NAMALWA (cell line): ENCODE results near the gene RASAL3.
"Not testable (repeated sequence)": the region's sequence is repeated elsewhere in the genome, so short reads cannot be mapped to it uniquely, and the experiment has no call there.

Experiments
- DNase-seq: peaks from one replicate; pipeline ENCODE4 v3.0.0-alpha.2; 2015; ENCODE audit warnings: low spot score

Gene RASAL3

DNA sequence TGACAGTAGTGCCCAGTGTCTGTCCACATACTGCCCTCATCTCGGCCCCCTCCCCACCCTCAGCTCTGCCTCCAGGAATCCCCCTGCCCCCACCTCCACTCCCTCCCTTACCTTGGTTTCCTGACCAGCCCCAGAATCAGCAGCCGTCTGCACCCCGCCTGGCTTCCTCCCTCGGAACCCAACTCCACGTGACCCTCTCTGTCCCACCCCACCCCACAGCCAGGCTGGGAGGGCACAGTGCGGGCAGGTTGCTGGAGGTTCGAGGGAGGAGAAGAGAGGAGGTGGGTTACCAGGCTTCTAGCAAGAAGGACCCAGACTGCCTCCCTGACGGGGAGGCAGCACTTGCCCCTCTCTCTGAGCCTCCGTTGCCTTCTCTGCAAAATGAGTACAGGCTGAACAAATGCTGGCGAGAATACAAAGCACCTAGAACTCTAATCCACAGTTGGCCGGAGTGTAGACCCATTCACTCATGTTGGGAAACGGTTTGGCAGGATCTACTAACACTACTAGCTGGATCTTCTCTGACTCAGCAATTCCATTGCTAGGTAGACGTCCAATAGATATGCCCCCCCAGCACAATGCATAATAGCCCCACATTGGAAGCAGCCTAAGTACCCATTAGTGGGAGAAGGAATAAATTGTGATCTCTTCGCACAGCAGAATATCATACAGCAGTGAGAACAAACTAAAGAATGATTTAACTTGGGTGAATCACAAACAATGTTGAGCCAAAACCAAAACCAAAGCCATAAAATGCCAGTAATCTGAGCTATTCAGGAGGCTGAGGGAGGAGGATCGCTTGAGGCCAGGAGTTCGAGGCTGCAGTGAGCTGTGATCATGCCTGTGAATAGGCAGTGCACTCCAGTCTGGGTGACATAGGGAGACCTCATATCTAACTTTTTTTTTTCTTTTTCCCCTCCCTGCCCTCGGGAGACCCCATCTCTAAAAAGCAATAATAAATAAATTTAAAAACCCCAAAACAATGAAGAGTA, at the start of gene RASAL3:
RASAL3 (minus strand) TSS at position 151 of the 992 bp plus-strand sequence. CDS start 186 bp downstream, outside the sequence.
- peak; percentile 49 for DNase-seq

DNA sequence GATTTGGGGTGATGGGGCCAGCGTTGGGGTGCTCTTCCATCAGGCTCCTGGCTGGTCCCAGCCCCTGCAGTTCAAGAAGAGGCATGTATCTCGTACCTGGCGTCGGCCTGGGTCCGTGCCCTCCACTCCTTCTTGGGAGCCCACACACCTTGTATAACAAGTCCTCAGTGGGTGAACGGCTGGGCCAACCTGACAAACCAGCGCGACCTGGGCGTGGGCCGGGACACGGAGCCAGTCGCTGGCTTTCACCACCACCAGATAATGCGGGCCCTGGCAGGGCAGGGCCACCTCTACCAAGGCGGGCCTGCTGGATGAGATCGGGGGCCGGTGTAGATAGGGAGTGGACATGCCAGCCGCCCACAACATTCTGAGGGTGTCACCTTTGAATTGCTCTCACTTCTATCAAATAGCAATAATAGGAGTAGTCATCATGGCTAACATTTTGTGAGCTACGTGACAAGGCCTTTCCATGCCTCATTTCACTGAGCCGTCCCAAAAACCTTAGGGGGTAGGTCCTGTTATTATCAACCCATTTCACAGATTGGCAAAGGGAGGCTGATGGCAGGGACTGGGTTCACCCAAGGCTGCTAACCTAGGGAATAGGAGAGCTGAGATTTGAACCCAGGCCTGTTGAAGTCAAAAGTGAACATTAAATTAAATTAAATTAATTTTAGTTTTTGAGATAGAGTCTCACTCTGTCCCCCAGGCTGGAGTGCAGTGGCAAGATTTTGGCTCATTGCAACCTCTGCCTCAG, 47.5 kb upstream of the RASAL3 start:
- no peak for DNase-seq

DNA sequence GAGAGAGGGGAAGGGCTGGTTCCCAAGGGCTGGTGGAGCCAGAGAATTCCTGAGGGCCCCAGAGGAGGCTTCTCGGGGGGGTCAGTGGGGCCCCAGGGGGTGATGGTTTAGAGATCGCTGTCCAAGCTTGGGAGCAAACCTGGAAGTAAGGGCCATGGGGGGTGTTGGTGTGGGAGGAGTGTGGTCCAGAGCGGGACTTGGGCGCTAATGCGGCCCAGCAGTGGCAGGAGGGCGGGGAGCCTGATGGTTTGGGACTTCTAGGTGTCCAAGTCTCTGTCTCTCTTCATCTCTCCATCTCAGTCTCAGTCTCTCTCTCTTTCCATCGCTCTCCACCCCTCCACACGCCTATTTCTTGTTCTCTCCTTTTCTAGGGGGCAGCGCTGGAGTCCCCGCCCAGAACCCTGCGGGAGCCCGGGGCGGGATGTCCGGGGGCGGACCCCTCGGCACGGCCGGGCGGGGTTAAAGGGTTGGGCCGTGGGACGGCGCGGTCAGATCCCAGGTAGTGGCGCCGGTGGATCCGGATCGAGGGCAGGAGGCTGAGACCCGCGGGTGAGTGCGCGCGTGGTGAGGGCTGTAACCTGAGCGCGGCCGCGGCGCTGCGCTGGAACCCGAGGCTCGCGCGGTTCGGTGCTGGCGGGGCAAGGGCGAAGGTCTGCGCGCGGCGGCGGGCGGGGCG, 43.8 kb upstream of the RASAL3 start, which contains the start of gene CYP4F22:
CYP4F22 (plus strand) TSS at position 491 of the 676 bp plus-strand sequence. CDS start 16,812 bp downstream, outside the sequence.
- no peak for DNase-seq

DNA sequence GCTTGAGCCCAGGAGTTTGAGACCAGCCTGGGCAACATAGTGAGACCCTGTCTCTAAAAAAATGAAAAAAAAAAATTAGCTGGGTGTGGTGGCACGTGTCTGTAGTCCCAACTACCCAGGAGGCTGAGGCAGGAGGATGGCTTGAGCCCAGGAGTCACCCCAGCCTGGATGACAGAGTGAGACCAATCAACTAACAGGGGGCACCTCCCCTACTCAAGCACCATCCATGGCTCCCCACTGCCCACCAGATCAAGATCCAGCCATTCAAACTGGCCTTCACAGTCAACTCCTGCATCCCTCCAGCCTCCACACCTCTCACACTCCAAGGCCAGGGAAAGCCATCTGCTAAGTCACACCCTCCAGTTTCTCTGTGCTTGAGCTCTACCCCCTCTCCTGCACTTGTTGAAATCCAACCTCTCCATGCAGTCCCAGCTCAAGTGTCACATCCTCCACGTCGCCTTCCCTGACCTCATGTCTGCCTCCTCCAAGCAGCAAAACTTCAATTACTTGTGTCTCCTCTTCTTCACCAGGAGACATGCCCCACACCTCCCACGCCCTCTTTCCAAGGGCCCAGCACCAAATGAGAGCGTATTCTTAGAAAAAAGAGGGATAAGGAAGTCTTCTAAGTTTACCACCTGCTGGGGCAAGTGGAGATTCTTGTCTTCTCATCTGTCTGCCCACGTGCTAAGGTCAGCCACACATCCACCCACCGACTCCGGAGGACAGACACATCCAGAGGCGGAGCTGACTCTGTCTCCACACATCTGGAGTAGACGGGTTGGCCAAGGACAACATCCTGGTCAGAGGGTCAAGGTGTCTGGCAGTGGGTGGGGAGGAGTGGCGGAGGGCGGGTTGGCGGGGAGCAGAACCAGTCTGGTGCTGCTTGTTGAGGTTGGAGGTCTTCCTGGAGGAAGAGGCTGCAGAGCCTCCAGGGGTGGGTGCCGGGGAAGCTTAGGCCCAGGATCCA, 43.0 kb upstream of the RASAL3 start:
- DNase-seq, result no peak

DNA sequence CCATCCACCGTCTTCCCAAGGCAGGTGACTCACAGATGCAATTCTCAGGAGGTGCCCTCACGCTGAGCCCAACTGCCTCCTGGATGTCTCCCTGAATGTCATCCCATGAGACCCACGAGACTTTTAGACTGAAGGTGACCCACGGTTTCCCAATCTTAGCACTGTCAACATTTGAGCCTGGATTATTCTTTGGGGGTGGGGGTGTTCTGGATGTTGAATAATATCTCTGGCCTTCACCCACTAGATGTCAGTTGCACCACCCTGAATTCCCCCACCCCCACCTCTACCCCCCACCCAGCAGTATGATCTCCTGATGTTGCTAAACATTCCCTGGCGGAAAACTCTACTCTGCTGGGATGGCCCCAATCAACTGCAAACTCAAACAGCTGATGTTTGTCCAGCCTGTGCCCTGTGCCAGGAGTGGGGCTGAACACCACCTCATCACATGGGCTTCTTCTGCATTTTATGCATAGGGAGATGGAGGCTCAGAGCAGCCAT, 41.8 kb upstream of the RASAL3 start:
- no peak for DNase-seq

DNA sequence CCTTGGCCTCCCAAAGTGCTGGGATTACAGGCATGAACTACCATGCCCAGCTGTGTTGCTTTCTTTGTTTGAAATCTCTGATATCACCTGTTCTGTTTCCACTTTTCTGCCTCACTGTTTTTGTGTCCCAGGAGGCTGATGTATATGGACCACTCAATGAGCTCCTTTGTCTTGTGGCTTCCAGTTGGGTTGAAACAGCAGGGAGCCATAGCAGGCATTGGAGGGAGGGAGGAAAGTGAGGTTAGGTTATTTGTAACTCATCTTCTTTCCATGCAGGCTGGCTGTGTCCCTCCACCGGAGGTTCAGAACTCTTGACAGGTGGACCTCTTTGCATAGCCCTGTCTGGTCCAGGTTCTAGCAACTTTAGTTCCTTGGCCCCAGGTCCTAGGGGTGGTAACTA, 37.9 kb upstream of the RASAL3 start:
- DNase-seq, result no peak

DNA sequence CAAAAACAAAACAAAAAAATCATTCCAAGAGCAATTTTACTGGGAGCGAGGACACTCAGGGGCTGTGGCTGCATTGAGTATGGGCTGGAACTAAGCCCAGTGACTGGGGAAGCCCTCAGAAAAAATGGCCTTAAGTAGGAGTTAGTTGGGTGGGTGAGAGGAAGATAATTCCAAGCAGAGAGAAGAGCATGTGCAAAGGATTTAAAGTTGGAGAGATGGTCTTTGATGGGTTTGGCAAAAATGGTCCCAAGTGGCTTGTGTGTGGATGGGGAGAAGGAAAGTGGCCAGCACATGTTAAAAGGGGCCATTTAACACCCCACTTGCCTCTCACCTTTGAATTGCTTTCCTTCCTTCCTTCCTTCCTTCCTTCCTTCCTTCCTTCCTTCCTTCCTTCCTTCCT, 37.3 kb upstream of the RASAL3 start:
- DNase-seq, result no peak

DNA sequence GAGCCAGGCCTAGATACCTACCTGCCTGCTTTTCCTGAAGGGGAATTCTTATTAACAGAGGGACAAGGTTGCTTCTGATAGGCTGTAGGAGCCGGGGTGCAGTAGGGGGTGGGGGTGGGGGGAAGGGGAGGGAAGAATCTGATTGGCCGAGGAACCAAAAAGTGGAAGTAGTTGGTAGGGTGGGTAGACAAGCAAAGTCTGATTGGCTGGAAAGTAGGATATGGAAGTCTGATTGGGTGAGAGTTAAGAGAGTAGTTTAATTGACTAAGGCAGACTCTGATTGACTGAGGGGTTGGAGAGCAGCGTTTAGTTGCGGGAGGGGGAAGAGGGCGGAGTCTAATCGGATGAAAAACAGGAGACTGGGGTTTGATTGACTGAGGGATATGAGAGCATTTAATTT, 34.6 kb upstream of the RASAL3 start:
- peak; percentile 46 for DNase-seq

DNA sequence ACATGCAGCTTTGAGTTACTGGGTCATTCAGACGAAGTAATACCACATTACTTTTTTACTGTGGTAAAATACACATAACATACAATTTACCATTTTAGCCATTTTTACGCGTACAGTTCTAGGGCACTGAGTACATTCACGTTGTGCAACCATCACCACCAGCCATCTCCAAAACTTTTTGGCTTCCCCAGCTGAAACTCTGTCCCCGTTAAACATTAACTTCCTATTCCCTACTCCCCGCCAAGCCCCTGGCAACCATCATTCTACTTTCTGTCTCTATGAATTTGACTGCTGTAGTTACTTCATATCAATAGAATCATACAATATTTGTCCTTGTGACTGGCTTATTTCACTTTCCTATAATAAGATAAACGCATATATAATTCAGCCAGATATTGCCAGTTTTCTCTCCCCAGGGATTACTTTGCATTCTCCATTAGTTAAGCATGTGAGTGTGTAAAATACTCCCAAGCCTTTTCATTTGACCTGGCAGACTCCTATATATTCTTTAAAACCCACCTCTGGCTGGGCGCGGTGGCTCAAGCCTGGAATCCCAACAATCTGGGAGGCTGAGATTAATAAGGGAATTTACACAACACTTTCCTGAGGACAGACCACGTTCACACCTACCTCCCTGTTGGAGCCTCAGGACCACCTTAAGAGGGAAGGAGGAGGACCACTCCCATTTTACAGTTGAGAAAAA, 34.0 kb upstream of the RASAL3 start:
- DNase-seq, result no peak

DNA sequence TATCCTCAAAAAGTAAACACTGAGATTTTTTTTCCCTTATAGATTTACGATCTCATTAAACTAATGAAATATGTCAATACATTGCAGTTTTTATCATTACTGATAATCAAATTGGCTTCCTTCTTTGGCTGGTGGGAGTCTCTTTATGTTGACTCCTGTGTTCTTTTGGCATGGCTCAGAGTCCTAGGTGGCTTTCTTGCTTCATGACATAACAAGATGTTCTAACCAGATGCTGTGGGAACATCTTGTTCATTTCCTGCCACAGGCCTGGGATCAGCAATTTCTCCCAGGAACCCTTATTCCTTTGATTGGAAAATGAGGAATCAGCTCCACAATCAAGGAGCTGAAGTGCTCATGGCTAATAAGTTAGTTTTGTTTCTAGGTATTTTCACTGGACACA, 30.8 kb upstream of the RASAL3 start:
- no peak for DNase-seq

DNA sequence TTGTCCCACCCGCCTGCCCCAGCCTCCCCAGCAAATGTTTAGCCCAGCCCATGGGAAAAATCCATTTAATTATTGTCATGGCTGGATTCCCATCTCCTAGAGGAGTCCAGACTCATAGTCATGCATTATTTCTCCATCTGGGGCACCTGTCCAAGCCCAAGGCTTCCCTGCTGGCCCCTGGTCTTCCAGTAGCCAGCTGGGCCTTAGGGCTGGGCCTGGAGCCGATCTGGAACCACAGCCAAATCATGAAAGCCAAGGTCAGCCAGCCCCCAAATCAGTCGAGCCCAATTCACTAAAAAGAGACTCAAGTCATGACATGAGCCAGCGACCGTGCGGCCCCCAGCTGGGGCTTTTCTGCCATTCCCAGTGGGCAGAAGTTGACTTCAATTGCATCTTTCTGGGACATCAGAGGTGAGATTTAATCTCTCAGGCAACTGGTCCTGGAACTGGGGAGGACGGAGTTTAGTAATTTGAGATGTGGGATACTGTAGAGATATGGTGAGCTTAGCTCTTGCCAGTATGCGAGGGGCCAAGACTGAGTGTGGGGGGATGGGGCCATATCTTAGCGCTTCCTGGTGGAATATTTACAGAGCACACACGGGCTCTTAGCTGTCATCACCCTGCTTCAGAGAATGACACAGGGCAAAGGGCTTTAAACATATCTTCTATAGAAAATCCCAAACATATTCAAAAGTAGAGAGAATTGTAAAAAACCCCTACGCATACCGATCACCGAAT, 24.3 kb upstream of the RASAL3 start:
- no peak for DNase-seq

DNA sequence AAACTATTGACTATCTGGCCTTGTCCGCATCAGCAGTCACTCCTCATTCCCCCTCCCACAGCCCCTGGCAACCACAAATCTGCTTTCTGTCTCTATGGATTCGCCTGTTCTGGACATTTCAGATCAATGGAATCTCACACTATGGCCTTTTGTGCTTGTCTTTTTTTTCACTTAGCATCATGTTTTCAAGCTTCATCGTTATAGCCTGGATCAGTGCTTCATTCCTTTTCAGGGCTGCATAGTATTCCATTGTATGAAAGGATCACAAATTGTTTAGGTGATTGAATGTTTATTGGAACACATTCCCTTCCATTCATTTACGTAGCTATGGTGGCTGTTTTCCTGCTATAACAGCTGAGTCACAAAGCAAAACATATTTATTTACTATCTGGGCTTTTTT, 22.7 kb upstream of the RASAL3 start:
- no peak for DNase-seq

DNA sequence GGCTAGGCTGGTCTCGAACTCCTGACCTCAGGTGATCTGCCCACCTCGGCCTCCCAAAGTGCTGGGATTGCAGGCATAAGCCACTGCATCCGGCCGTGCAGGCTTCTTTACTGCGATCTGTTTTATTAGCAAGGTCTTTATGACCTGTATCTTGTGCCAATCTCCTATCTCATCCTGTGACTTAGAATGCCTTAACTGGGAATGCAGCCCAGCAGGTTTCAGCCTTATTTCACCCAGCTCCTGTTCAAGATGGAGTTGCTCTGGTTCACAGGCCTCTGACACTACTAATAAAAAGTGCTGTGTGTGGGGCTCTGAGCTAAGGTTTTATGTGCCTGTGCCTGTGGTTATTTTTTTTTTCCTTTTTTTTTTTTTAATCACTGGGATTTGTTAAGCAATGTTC, 21.4 kb upstream of the RASAL3 start:
- DNase-seq, result not testable (repeated sequence)

DNA sequence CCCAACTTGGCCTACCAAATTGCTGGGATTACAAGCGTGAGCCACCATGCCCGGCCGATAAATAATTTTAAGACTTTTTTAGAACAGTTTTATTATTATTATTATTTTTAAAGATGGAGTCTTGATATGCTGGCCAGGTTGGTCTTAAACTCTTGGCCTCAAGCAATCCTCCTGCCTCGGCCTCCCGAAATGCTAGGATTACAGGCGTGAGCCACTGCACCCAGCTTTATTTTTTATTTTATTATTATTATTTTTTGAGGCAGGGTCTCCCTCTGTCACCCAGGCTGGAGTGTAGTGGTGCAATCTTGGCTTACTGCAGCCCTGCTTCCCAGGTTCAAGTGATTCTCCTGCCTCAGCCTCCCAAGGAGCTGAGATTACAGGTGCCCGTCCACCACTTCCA, 16.7 kb upstream of the RASAL3 start:
- not testable (repeated sequence) for DNase-seq

DNA sequence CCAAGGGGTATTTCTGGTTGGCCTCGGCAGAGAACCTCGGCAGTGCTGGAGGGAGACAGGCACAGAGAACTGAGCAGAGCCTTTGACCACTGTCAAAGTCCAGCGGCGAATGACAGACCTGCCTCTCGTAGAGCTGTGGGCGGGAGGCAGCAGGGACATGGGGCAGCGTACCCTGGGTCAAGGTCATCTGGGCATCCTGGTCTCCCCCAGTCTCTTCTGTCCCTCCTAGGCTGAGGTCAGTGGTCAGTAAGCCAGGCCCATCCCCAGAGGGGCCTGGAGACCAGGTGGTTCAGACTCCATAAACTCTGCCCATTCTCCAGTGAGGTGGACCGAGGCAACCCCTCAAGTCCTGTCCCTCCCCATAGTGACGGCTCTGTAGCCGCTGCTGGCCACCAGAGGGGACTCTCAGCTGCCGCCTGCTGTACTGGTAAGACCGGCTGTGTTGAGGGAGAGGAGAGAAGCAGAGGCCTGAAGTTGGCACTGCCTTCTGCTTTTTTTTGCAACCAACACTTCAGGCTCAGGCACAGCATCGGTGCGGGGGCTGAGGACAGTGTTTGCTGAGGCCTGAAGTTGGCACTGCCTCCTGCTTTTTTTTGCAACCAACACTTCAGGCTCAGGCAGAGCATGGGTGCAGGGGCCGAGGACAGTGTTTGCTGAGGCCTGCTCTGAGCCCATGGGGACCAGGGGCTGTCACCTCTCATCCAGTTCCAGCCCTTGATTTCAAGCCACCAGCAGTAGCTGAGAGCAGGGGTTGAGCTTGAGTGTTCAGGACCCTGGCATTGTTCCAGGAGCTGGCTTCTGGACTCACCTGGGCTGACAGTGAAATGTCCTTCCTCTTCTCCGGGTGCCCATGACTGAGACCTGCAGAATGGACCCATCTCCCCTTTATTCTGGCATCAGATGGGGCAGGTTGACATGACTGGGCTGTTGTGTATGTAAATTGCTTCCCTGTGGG, 15.3 kb upstream of the RASAL3 start, which contains the start of gene PGLYRP2:
PGLYRP2 (minus strand) TSS at position 111 of the 955 bp plus-strand sequence. CDS start 130 bp downstream, outside the sequence.
- no peak for DNase-seq

DNA sequence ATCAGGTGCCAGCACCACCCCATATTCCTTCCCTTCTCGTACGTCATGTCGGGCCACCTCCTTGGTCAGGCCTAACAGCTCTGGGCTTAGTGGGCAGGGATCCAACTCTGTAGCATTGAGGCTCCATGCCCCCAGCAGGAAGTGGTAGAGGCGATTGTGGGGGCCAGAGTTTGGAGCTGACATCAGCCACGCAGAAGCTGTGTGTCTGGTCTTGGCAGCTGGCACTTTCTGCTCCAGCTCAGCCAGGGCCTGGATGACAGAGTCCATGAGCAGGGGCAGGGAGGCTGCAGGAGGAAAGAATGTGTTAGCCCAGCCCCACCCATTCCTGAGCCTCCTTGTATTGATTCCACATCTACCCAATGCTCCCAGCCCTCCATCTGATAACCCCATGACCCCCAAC, 12.0 kb upstream of the RASAL3 start:
- no peak for DNase-seq

DNA sequence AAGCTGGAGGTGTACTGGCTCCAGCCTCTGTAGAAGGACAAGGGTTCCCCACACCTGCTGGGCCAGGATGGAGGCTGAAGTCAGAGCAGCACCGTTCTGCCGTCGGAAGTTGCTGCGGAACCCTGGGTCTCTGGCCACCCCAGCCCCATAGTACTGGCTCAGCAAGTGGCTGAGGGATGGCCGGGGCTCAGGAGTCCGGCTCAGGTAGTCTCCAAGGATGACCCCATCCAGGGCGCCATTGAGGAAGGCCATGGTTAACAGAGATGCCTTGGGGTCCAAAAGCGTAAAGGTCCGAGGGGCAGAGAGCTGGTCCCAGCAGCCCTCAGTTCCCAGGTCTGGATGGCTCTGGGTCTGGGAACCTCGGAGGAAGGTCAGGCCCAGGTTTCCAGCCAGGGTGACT, 11.3 kb upstream of the RASAL3 start:
- DNase-seq, result no peak

DNA sequence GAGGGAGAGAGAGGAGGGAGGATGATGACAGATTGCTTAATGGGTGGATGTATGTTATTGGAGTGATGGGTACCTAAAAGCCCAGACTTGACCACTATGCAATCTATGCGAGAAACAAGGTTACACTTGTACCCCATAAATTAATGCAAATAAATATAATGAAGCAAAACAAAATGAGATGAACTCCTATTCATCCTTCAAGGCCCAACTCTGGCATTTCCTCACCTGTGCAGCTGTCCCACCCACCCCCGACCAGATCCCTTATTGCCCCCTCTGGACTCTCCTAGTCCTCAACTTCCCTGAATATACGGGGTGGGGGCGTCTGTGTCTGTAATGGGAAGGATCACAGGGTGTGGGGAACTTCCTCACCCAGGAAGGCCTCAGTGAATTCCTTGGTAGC, 10.8 kb upstream of the RASAL3 start:
- DNase-seq, result no peak
